ENCODE measurements around the gene TARBP1.

DNA sequence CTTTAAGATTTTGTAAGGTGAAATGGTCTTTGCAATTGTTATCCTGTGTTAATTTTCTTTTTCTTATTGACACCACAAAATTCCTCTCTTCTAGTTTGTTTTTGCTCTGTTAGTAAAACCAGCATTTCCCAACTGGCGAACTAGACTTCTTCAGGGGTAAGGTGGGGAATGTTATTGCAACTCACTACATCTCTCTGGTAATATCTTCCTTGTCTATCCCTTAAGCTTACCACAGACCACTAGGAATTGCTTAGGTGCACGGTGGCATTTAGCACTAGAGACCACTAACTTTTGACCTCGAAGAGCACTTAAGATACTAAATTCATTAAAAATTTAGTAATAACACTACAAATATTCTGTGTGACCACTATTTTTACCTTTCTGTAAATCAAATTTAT lies 109.9 kb downstream of the TARBP1 start:
- TF ChIP-seq CTCF (IDR thresholded peaks at IDR 0.05) (no peak), POLR2A (IDR thresholded peaks at IDR 0.05) (no peak)

All from tibial nerve (tissue), 3 donors.